HG02642 (cell line): ENCODE data around the gene CHD5.
"Not testable (repeated sequence)": the region's sequence is repeated elsewhere in the genome, so short reads cannot be mapped to it uniquely, and the experiment has no call there.

ENCODE experiments used
- ATAC-seq: cut with Tn5 transposase; IDR thresholded peaks from one replicate; pipeline ENCODE4 v1.9.1; 2021; ENCODE audit warnings: mild to moderate bottlenecking; ENCODE audit not compliant: unreplicated experiment, poor library complexity

CHD5 gene

DNA sequence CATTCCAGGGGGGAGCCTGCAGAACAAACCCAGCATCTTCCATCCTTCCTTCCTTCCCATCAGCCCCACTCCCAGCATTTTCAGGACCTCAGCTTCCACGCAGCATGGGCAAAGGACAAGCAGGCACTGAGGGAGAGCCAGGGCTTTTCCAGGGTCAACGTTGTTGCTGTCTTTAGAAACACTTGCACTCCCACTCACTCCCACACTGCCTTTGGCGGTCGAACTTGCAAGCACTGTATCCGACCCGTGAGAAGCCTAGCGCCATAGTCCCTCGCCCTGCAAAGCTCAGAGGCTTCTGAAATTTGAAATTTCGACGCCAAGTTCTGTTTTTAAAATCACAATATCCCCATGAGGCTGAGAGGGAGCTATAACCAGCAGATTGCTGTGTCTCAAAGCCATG lies 87.0 kb downstream of the CHD5 start:
- ATAC-seq, result no peak

GRCh38 chr1:6092211-6092610 lies 87.9 kb downstream of the CHD5 start:
- ATAC-seq, result no peak

DNA sequence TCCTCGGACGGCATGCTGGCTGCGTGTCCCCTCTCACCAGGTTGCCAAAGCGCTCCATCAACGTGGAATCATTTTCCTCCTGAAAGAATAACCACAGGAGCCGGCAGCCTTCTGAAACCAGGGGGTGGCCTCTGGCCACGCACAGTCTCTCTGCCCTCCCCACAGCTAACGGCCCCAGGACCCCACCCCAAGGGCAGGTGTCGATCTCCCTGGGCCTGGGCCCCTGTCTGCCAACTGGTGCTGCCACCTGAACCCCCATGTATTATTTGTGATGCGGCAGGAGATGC lies 88.4 kb downstream of the CHD5 start:
- no peak for ATAC-seq

DNA sequence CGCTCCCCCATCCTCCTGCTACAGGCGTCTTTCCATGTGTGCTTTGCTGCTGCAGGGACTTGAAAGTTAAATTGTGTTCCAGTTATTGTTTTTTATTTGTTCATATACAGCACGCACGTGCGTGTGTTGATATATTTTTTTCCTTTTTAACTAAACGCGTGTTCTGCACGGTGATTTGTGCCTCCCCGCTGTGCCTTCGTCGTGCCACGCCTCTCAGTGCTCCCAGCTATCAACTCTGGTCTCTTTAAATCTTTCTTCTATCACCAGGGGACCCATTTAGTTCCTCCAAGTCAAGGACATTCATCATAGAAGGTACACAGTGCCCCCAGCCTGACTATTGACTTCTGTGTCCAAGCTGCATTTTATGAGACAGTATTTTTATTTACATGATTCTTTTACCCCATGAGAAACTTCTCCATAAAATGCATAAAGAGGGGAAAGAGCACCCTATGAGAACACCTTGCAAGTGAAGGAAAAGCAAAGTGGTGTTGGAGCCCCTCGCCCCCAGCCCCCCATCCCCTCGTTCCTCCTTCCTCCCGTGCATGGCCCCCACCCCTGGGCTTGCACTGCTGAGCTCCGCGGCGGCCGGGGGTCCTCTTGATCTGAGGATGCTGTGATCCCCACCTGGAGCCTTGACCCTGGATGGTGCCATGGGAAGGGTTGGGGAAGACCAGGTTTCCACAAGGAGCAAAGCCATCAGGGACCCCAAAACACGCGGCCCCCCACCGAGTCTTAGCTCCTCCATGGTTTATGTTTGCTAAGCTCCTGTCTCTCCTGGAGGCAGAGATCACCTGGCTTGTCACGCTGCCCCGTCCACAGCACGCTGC lies 88.9 kb downstream of the CHD5 start:
- ATAC-seq, result no peak

DNA sequence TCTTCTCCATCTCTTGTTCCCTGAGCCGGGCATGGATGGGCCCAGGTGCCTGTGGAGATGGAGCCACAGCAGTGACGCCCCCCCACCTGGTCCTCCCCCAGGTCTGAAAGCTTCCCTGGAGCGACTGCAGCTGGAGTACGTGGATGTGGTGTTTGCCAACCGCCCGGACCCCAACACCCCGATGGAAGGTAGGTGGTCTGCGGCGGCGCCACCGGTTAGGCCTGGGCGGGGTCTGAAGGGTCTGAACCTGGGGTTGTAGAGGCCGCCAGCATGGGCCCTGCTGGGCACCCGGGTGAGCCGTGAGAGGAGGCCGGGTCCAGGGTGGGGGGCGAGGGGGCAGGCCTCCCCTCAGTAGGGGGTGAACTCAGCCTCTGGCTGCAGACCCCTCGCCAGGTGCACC lies 89.8 kb downstream of the CHD5 start:
- ATAC-seq, result no peak

- ATAC-seq, result no peak
These were observed 91.2 kb downstream of the CHD5 start for GRCh38 chr1:6088956-6089355.

GRCh38 chr1:6087958-6088357 lies 92.2 kb downstream of the CHD5 start:
- no peak for ATAC-seq

DNA sequence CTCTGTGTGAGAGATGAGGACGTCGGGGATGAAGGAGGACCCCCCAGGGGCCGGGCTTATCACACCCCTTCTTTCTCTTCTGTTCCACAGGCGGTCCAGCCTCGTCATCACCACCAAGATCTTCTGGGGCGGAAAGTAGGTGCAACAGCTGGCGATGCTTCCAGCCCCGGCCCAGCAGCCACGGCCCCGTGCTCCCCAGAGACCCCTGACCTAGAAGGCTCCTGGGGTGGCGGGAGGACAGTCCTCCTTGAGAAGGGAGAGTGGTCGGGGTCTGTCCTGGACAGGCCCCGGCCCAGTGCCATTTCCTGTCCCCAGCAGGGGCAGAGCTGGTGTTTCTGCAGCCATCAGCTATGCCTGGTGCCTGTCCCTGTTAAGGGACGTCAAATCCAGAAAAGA lies 92.7 kb downstream of the CHD5 start:
- ATAC-seq, result no peak

- no peak for ATAC-seq
These were observed 93.3 kb downstream of the CHD5 start for GRCh38 chr1:6086762-6087376.

DNA sequence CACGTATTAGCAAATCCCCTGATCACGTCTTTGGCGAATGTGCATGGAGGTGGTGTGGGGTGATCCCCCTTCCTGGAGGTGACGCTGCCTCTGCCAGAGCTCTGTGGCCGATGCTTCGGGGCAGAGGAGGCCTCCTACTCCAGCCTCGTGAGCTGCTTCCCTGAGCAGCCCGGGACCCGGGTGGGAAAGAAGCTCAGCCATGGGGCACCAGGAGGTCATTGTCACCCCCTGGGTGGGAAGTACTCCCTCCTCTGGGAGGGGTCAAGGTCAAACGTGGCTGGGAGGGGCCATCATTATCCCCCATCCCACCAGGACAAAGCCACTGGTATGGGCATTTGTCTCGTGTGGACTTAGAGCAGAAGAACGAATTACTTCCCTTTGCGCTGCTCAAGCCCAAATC lies 93.8 kb downstream of the CHD5 start:
- no peak for ATAC-seq

DNA sequence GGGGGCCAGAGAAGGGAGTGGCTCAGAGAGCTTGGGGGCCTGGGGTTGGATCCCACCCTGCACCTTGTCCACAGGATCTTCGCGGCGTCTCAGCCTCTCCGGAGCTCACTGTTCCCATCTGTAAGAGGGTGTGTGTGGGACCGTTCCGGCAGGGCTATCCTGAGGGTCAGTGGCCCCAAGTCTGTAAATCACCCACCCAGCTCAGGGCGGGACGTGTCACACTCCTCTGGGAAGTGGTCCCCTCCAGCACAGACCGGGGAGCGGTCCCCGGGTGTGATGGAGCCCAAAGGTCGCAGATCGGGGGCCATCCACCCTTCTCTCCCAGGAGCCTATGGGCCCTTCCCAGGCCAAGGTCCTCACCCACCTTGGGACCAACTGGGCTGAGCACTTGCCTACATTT lies 94.5 kb downstream of the CHD5 start:
- ATAC-seq, result no peak

DNA sequence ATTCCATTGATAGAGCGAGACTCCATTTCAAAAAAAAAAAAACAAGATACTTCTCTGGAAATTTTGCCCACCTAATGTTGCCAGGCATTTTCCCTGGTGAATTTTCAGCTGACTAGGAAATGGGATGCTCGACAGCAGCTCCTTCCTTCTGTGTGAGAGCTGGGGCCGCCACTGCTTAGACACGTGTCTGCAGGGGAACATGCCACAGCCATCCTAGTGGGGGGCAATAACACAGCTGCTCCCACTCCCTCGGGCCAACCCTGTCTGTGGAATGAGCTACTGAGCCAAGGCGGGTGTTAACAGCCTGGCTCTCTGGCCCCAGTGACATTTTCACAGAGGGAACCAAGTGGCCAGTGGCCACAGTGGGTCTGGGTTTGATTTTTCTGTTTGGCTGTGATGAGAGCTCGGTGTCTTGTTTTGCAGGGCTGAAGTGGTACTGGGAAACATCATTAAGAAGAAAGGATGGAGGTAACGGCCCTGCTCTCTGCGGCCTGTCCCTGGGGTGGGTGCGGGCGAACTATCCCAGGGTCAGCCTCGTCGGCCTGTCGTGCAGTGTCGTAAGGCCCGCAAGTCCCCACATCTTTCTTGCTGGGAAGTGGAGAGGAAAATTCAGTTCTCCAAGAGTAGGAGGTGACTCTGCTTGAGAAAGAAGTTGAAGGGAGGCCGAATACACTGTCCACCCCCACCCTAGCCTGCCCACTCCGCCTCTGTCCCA lies 95.2 kb downstream of the CHD5 start:
- no peak for ATAC-seq

DNA sequence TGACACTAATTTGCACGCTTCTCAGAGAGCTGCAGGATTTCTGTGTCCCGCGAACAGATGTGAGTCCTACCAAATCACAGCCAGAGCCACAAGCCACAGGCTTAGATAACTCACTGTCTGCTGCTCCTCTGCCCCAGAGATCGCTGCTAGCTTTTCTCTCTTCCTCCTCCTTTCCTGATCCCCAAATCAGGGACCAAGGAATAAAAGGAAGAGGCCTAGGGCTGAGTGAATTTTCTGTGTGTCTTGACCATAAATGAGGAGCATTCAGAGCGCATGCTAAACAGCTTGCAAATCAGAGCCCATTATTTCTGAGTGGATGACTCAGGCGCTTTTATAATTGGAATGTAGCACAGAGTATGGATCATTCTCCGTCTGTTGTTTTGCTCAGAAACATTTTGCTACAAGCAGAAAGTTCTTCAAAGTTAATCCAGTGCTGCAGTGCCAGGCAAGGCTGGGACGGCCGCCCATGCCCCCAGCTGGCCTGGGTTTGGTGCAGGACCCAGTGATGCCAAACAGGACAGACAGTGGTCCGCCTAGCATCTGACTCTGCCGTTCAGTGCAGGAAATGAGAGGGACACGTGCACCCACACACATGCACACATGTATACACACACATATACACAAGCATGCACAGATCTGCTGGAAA lies 96.2 kb downstream of the CHD5 start:
- ATAC-seq, result no peak

DNA sequence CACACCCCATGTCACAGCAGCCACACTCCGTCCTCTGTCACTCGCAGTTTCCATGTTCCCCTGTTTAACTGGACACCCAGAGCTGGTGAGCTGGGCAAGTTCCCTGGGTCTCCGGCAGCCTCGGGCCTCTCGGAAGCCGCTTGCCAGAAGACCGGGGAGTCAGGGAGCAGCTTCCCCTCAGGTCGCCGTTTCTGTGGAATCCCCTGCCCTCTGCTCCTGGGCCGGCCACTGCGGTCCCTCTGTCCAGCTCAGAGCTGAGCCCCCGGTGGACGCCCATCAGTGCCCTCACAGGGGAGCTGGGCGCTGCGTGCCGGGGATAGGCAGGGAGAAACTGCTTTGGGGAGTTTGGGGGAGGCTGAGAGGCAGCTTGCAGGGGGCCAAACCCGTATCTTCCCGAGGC lies 96.7 kb downstream of the CHD5 start:
- ATAC-seq, result no peak

GRCh38 chr1:6082430-6082971 lies 97.6 kb downstream of the CHD5 start:
- ATAC-seq, result no peak

DNA sequence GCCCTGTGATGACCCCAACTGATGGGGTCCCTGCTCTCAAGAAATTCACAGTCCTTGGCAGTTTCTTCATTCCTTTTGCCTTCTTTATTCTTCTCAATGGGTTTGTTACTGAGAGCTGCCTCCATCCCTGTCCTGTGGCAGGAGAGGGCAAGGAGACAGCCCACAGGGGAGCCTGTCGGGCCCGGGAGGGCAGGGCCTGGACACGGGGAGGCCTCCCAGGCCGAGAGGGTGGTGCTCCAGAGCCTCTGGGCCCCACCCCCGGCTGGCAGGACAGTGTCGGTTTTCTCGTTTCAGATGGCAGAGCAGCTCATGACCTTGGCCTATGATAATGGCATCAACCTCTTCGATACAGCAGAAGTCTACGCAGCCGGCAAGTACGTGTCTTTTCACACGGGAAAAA lies 98.2 kb downstream of the CHD5 start:
- ATAC-seq, result no peak

- ATAC-seq, result no peak
These were observed 99.7 kb downstream of the CHD5 start for GRCh38 chr1:6080469-6080868.

DNA sequence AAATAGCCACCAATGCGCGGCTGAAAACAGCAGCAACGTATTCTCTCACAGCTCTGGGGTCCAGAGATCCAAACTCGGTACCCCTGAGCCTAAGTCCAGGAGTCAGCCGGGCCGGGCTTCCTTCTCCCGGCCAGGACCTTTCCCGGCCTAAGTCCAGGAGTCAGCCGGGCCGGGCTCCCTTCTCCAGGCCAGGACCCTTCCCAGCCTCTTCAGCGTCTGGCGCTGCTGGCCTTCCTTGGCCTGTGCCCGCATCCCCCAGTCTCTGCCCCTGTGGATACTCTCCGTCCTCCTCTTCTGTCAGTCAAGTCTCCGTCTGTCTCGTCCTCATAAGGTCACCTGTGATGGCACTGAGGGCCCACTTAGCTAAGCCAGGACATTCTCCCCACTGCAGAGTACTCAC lies 102.2 kb downstream of the CHD5 start:
- ATAC-seq, result no peak

DNA sequence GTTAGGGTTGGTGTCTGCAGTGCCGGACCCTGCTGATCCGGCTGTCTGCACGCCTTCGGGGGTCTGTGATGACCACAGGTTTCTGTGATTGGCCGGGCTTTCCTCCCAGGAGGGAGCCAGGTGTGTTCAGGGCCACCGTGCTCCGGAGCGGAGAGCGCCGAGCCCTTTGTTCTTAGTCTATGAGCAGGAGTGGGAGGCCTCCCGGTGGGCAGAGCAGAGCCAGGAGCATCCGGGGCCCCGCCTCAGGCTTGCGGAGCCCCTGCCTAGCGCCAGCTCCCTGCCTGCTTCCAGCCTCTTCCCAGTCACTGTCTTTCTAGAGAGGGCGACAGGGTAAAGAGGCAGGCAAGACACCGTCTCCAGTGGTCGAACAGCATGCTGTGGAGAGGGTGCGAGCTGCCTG lies 102.6 kb downstream of the CHD5 start:
- ATAC-seq, result no peak

GRCh38 chr1:6077061-6077460 lies 103.1 kb downstream of the CHD5 start:
- not testable (repeated sequence) for ATAC-seq

GRCh38 chr1:6075748-6076147 lies 104.4 kb downstream of the CHD5 start:
- no peak for ATAC-seq
